ENCODE results near the gene CFAP57.

The CFAP57 gene

DNA sequence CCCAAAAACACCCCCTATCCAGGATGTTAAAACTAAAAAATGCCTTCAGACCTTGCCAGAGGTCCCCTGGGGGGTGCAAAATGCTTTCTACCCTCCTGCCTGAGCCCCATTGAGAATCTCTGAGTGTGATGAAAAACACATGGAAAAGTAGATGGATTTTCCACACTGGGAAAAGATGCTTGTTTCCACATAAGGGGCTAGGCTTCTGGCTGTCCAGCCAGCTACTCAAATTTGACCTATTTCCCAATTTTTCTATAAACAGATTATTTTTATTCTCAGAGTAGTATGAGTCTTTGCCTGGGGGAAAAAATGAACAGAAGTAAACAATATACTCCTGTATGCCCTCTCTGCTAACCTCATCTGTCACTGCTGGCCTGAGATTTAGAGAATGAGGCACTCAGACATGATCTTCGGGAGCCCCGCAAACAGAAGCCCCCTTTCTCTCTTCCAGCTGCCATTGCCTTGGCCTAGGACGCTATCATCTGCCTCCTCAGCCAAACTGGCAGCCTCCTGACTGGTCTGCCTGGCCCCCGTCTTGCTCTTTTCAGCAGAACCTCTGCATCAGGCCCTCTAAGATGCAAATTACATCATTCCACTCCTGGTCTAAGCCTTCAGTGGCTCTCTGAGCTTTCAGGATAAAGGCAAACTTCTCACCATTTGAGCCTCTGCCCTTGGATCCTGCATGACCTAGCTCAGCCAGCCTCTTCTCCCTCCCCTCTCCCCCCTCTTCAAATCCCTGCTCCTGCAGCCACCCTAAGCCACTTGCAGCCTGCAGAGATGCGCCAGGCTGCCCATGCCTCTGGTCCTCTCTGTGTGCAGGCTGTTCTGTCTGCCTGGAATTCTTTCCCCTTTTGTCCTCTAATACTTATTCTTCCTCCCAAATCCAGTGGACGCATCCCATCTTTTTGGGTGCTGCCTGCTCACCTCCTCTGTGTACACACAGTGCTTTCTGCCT is 58.0 kb downstream of the CFAP57 start:
- no peak for DNase-seq

DNA sequence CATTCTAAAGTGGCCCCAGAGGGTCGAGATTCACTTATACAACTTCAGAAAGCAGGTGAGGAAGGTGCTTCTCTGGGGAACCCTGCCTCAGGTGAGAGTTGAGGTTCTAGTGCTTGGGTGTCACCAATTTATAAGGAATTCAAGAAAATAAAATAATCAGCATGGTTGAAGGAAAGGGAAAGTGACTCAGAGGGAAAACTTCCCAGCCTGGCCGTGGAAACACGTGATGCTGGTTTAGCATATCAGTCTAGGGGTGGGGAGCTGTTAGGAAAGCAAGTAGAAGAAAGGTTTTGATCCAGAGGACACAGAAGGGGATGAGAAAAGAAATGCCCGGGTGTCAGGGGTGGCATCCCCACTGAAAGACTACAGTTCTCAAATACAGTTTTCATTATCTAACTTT is 59.9 kb downstream of the CFAP57 start:
- DNase-seq = no peak

DNA sequence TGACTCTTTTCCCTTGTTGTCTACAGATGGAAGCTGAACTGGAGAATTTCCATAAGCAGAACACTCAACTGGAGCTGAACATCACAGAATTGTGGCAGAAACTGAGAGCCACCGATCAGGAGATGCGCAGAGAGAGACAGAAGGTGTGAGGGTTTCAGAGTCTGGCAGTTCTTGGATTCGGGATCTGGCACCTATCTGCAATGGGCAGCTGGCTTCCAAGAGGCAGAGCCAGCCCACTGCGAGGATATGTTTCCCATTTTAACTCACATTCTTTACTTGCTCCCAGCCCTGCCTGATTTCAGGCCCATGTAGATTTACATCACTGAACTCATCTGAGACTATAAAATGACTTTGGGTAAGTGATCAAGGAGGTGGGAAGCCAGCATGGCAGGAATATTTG is 60.4 kb downstream of the CFAP57 start:
- DNase-seq = no peak

GRCh38 chr1:43233631-43234030 is 61.5 kb downstream of the CFAP57 start:
- no peak for DNase-seq

- no peak for DNase-seq
Measured at GRCh38 chr1:43234267-43234666, 62.1 kb downstream of the CFAP57 start.

DNA sequence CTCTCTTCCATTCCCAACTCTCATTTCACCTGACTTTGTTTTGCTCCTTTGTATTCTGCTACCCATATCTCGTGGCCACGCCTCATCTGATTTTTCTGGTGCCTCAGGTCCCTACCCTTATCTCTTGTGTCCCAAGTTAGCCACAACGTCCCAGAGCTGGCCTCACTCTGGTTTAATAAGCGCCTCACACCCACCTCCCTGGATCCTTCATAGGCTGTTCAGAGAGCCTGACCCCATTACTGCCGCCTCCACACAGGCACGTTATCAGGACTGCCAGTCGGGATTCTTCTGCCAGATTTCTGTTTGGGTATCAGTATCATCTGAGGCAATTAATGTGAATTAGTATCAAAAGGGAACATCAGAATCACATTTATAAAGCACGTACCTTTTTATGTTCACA is 62.9 kb downstream of the CFAP57 start:
- DNase-seq = no peak

DNA sequence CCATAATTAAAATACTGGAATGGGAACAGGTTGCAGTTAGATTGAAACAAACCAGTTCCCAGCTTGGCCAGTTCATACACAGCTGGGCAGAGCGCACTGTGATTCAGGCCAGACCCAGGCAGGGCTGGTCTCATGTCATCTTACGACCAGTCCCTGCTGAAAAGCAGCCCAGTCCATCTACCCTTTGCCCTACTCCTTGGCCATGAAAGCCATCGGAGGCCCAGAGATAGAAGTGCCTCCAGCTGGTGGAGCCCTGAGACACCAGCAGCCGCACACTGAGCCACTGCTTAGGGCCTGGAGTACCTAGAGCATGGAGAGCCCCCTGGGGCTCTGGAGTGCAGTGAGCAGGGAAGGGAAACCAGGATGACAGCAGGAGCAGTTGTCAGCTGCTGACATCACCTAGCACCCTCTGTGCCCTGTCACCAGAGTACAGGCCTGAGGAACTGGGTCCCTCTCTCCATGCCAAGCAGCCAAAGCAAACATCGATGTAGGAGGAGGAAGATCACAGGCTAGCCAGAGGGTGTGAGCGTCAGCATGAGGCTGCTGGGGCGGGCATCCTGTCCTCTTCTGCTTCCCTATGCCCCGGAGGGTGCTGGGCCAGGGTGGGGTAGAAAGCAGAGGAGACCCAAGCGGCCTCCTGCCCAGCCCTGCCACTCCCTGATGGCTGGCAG is 63.5 kb downstream of the CFAP57 start:
- DNase-seq = no peak

DNA sequence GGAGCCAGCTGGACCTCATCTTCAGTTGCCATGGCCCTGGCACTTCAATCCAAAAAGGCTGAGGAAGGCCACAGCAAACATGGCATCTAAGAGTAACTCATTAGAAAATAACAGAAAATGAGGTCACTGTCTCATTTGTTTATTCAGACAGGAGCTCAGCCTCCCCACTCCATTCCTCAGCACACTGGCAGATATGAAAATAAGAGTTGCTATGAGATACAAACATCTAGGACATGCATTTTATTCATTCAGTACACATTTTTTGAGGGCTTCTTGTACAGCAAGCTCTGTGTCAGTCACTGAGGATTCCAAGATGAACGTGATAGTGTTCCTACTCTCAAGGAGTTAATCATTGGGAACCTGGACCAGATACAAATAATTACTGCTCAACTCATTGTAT is 65.0 kb downstream of the CFAP57 start:
- no peak for DNase-seq

DNA sequence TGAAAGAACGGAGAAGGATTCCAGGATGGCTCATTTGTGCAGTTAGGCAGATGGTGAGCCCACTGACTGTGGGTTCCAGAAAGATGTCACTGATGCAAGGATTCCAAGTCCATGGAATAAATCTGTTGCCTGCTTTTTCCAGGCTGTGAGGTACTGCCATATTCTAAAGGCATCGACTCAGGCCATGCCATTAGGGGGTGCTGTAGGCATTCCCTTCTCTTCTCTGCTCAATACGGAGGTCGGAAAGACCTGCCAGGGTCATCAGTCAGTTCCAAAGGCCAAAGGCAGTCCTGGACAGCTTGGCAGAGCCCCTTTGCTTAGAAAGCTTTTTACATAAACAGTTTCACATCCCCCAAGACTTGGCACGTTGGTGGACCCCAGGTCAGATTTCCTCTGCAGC is 66.0 kb downstream of the CFAP57 start:
- peak; percentile 77 for DNase-seq

DNA sequence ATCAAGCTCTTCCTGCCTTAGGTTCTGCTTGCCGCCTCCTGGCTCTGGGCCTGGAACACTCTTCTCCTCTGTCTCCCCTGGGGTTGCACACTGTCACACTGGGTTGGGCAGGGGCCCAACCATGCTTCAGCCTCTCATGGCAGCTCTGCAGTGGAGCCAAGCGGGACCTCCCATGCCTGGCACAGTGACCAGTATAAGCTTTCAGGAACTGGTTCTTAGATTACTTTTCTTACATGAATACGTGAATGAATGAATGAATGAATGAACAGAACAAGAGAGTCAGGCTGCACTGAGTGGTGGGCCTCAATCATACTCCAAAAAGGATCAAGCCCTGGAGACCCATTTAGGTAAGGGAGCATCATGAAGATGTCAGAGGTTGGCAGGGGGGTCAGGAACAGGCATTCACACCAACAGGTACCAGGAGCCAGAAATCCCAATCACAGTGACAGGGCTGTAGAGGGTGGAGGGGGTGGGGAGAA is 66.9 kb downstream of the CFAP57 start:
- no peak for DNase-seq

DNA sequence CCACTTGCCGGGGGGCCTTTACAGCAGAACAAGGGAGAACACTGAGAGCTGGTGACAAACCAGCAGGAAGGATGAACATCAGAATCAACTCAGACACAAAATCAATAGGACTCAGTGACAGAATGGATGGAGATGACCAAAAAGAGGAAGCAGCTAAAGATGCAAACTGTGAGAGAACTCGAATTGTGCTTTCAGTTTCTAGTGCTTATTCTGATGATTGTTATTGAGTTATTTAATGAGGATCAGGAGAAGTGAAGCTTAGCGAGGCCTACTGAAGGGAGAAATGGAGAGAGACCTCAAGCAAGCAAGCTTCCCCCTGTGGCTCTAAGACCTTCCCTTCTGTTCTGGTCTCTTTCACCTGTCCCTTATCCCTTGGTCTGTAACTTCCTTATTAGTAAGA is 67.4 kb downstream of the CFAP57 start:
- DNase-seq = no peak

GRCh38 chr1:43241413-43241836 is 69.3 kb downstream of the CFAP57 start:
- no peak for DNase-seq

DNA sequence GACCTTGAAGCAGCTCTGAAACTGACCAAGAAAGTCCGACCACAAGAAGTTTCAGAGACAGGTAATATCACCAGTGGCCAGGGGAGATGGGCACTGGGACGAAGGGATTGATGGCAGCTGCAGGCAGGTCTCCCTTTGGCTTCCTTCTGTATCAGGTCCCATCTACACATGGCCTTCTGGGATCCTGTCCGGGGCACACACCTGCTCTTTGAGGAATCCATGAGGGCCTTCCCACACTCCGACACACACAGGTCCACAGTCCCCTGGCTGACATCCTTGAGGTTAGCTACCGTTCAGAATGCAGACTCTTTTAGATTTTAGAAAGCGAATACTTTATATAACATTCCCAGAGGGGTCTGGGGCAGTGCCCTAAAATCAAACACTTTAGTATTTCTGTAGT is 71.2 kb downstream of the CFAP57 start:
- DNase-seq = no peak

- no peak for DNase-seq
Measured at GRCh38 chr1:43246466-43247213, 74.5 kb downstream of the CFAP57 start.

GRCh38 chr1:43247256-43247921 is 75.3 kb downstream of the CFAP57 start:
- no peak for DNase-seq

DNA sequence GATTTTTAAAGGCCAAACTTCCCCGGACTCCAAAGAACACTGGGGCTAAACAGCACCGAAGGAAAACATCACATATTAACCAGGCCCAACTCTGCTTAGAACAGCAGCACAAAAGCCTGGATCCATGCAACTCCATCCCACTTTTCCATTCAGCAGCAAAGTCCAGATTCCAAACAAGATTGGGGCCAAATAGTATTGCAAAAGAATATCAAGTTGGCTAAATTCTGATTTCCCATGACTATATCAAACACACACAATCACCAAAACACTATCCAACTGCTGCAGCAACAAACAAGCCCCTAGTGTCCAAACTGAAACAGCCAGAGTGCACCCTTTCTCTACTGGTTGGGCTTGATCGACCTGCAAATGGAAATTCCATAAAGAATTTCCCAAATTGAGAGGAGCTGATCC is 78.2 kb downstream of the CFAP57 start:
- no peak for DNase-seq

DNA sequence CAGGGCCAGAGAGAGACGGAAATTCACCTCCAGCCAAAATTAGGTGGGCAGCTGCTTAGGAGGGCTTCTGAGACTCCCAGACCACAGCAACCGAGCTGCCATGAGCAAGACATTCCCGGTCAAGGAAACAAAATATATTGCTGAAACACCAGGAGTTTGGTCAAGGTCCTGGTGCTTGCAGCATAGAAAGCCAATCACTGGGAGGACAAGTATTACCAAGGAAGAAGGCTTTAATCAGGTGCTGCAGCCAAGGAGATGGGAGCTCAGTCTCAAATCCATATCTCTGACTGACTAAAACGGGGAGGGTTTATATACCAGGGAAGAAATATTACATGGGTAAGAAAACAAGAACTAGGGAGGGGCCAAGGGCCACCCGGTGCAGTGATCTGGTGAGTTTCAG is 78.9 kb downstream of the CFAP57 start:
- DNase-seq = no peak

GRCh38 chr1:43252225-43252624 is 80.1 kb downstream of the CFAP57 start:
- no peak for DNase-seq

DNA sequence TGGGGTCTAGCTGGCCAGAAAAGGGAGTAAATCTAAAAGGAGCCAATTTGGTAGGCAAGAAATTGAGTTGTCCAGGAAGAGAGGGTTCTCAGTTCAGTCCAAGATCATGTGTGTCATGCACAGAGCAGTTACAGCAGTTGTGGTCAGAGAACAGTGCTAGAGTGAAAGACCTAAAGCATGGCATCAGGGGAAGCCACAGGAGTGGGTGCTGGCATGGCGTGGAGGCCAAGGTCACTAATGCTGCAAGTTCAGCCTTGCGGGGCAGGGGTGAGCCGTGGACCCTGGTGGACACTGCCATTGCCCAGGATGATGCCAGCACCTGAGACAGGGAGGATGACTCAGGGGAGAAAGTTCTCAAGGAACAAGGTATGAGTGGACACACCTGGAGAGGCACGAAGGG is 81.0 kb downstream of the CFAP57 start:
- no peak for DNase-seq

GRCh38 chr1:43253876-43254275 is 81.7 kb downstream of the CFAP57 start:
- DNase-seq = no peak

DNA sequence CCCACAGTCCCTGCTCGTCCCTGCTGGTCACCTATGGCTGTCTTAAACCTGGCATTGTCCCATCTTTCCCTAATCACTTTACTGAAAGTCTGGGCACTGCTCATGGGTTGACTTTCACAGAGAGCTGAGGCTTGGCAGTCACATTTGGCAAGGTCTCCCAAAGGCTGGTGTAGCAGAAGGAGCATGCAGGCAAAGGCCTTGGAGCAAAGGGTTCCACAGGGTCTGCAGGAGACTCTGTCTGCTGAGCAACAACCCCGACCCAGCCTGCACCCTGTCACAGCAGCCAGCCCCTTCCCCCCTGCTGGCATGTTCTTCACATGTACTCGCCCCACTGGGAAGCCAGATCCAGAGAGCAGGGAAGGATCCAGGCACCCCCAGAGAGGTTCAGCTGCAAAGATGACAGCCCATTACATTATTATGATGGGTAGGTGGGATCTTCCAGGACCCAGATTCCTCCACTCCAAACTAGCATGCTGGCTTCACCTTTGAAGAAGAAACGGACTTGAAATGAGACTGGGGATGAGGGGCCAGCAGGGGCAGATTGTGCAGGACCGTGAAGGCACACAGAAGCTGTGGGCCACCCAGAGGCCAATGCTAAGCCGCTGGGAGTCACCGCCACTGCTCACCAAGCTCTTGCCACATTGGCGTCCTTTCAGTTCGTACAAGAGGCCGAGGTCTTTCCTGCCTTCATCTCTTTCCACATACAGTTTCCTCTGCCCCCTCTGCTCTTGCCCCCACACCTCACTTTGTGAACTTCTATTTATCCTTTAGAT is 83.5 kb downstream of the CFAP57 start:
- DNase-seq = no peak
